BE2C (cell line): ENCODE measurements around the gene QRICH1.

Experiments
- DNase-seq: peaks from one replicate; pipeline ENCODE4 v3.0.0-alpha.2; 2020
- H3K27me3 ChIP-seq: fragments of 250-450 bp; sonication (Bioruptor Pico); 2 replicates; pipeline ENCODE4 v1.5.1; 2020; ENCODE audit warnings: mild to moderate bottlenecking
- H3K36me3 ChIP-seq: fragments of 250-450 bp; sonication (Bioruptor Pico); 2 replicates; pipeline ENCODE4 v1.5.1; 2020; ENCODE audit warnings: mild to moderate bottlenecking
- H3K4me1 ChIP-seq: fragments of 250-450 bp; sonication (Bioruptor Pico); 2 replicates; pipeline ENCODE4 v1.5.1; 2020
- H3K4me3 ChIP-seq: 2 replicates; pipeline ENCODE4 v1.5.1; 2011; ENCODE audit warnings: low read depth, low read length
- H3K9me3 ChIP-seq: fragments of 250-450 bp; sonication (Bioruptor Pico); 2 replicates; pipeline ENCODE4 v1.5.1; 2020
- TF ChIP-seq, protein P1 (sequence below): IDR thresholded peaks from 2 replicates; pipeline ENCODE4 v1.5.1; 2012; ENCODE audit warnings: mild to moderate bottlenecking, low read depth, low read length

The QRICH1 gene

DNA sequence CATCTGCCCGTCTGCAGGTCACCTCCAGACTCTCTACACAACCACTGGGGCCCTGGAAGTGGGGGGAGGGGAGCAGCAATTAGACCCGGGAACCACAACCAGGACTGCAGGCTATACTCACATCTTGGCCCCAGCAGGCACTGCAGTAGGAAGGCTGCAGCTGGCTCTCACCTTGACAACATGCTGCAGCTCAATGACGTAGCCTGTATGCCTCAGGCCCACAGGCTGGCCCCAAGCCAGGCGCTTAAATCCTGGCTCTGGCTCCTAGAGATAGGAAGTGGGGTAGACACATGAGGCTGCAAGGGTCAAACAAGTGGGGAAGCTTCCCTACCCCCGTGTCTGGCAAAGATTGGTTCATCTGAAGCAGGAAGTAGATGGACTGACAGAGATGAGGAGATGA lies 4.6 kb upstream of the QRICH1 start:
- Histone ChIP-seq H3K4me3 (no peak overlapping the region), H3K36me3 (peaks cover 23% of the 10 kb centered on the region), H3K27me3 (no peaks in the 10 kb centered on the region), H3K9me3 (no peaks in the 10 kb centered on the region), H3K4me1 (peaks cover 6% of the 10 kb centered on the region)
- TF ChIP-seq, protein P1, sequence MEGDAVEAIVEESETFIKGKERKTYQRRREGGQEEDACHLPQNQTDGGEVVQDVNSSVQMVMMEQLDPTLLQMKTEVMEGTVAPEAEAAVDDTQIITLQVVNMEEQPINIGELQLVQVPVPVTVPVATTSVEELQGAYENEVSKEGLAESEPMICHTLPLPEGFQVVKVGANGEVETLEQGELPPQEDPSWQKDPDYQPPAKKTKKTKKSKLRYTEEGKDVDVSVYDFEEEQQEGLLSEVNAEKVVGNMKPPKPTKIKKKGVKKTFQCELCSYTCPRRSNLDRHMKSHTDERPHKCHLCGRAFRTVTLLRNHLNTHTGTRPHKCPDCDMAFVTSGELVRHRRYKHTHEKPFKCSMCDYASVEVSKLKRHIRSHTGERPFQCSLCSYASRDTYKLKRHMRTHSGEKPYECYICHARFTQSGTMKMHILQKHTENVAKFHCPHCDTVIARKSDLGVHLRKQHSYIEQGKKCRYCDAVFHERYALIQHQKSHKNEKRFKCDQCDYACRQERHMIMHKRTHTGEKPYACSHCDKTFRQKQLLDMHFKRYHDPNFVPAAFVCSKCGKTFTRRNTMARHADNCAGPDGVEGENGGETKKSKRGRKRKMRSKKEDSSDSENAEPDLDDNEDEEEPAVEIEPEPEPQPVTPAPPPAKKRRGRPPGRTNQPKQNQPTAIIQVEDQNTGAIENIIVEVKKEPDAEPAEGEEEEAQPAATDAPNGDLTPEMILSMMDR, result no peak
- peak; percentile 89 for DNase-seq

DNA sequence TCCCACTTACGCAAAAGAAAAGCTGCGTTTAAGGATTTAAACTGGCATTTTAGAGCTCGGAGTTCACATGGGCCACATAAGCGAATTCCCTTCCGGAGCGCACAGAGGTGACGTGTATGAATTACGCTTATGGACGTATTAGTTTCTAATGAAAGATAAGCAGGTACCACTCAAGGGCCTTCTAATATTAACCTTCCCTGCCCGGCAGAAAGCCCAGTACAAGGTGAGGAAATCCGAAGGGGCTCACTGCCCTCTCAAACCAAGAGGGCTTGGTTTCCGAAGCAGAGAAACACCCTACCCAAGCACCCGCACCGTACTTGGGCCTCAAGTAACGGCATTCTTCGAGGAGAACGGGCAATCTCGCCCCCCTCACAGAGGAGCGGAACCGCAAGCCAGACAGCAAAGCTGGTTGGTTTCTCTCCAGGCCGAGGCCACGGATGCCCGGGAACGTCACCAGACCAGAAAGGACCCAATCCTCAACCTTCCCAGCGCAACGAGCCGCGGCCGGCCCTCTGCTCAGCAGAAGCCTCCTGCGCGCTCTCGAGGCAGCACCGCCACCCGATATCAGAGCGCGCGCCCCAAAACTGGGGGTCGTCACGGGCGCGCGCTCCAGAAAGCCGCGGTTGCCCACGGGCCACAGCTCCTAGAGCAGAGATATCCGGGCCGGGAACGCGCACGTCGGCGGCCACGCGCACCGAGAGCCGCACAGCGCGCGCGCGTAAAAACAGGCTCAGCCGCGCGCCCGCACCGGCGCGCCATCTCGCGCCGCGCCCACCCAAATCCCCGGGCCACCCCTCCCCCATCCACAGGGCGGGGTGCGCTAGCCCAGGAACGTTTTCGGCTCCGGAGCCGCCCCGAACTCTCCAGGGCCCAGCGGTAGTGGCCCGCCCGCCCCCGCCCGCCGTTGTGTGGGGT lies 676 bp downstream of the QRICH1 start:
- peaks cover 5% of the 10 kb centered on the region; the same call in 1 of the 2 replicates for H3K36me3 ChIP-seq
- H3K27me3 ChIP-seq, result no peaks in the 10 kb centered on the region
- no peaks in the 10 kb centered on the region for H3K9me3 ChIP-seq
- H3K4me1 ChIP-seq, result no peaks in the 10 kb centered on the region
- DNase-seq, result peak; percentile 75
- TF ChIP-seq, protein P1, result no peak
- peak overlapping the region; percentile 86 for H3K4me3 ChIP-seq

- no peak for DNase-seq
Measured at GRCh38 chr3:49081429-49081828, 12.4 kb downstream of the QRICH1 start.

GRCh38 chr3:49079270-49079669 lies 14.6 kb downstream of the QRICH1 start:
- H3K4me3 ChIP-seq, result no peak overlapping the region
- peaks cover 9% of the 10 kb centered on the region for H3K36me3 ChIP-seq
- TF ChIP-seq, protein P1, result no peak

More at GRCh38 chr3:49081429-49081828, 12.4 kb downstream of the QRICH1 start:
- no peaks in the 10 kb centered on the region for H3K9me3 ChIP-seq
- no peaks in the 10 kb centered on the region for H3K4me1 ChIP-seq
- no peaks in the 10 kb centered on the region for H3K27me3 ChIP-seq
- H3K4me3 ChIP-seq, result no peak overlapping the region
- H3K36me3 ChIP-seq, result no peaks in the 10 kb centered on the region; the same call in none of the 2 replicates
- TF ChIP-seq, protein P1, result no peak

GRCh38 chr3:49076646-49077045 lies 17.2 kb downstream of the QRICH1 start:
- Histone ChIP-seq H3K4me1 (no peaks in the 10 kb centered on the region), H3K36me3 (peaks cover 12% of the 10 kb centered on the region), H3K9me3 (no peaks in the 10 kb centered on the region), H3K27me3 (no peaks in the 10 kb centered on the region), H3K4me3 (no peak overlapping the region)
- DNase-seq, result no peak
- TF ChIP-seq, protein P1, result no peak

More at GRCh38 chr3:49079270-49079669, 14.6 kb downstream of the QRICH1 start:
- DNase-seq, result no peak
- no peaks in the 10 kb centered on the region for H3K9me3 ChIP-seq
- no peaks in the 10 kb centered on the region for H3K4me1 ChIP-seq
- no peaks in the 10 kb centered on the region for H3K27me3 ChIP-seq

GRCh38 chr3:49076116-49076515 lies 17.8 kb downstream of the QRICH1 start:
- DNase-seq, result no peak
- no peak overlapping the region for H3K4me3 ChIP-seq
- no peaks in the 10 kb centered on the region for H3K4me1 ChIP-seq
- TF ChIP-seq, protein P1, result no peak
- no peaks in the 10 kb centered on the region for H3K9me3 ChIP-seq
- H3K27me3 ChIP-seq, result no peaks in the 10 kb centered on the region
- peaks cover 12% of the 10 kb centered on the region for H3K36me3 ChIP-seq
